ENCODE data around the gene HTRA3. TPM values are rescaled to one million over a fixed set of nuclear protein-coding genes. Genes with fewer than 3 reads are reported as not detected.

HTRA3 gene
- total RNA-seq, 2 experiments from 2014 or later = not detected

GRCh38 chr4:8238515-8239053, 31.0 kb upstream of the HTRA3 start:
- no TSS peak for BruUV-seq (replicated peaks)
- no peak overlapping the region for H3K27ac ChIP-seq (ENCODE audit: low read depth, low read length, poor library complexity, severe bottlenecking)
- ChIA-PET POLR2A (no interaction called here), CTCF (ENCODE audit: unreplicated experiment) (no interaction called here)
- no peaks in the 10 kb centered on the region for H3K36me3 ChIP-seq (ENCODE audit: insufficient read depth, low read length)
- TF ChIP-seq EZH2phosphoT487 (IDR thresholded peaks at IDR 0.05; ENCODE audit: borderline replicate concordance, low read depth, low read length) (no peak), CTCF (conservative IDR thresholded peaks at IDR 0.05; ENCODE audit: low read length) (peak; percentile 51)
- H4K20me1 ChIP-seq (ENCODE audit: insufficient read depth, low read length) = no peaks in the 10 kb centered on the region
- intact Hi-C loops (cut with micrococcal nuclease; ENCODE audit: unreplicated experiment) = loop anchor here (1.0 kb wide), 1 partner anchor 61 kb away; no protein-coding TSS in a partner anchor
- H3K4me2 ChIP-seq (ENCODE audit: low read length) = no peak overlapping the region
- H3K9me3 ChIP-seq (ENCODE audit: low read length) = no peaks in the 10 kb centered on the region
- DNase-seq (ENCODE audit: low spot score) = peak; percentile 37
- no peak overlapping the region for H3K4me3 ChIP-seq (ENCODE audit: low read depth, low read length, poor library complexity, severe bottlenecking)
- no peaks in the 10 kb centered on the region for H3K79me2 ChIP-seq (ENCODE audit: insufficient read depth, low read depth, low read length)
- peaks cover 10% of the 10 kb centered on the region for H3K4me1 ChIP-seq (ENCODE audit: insufficient read depth, low read length, poor library complexity, severe bottlenecking)
- H3K9me2 ChIP-seq (ENCODE audit: insufficient read depth, low read length) = no peaks in the 10 kb centered on the region
- no peak overlapping the region for H2AFZ ChIP-seq (ENCODE audit: low read length)

- no peak overlapping the region for H2AFZ ChIP-seq (ENCODE audit: low read length)
- no peak overlapping the region for H3K4me3 ChIP-seq (ENCODE audit: low read depth, low read length, poor library complexity, severe bottlenecking)
- BruUV-seq (replicated peaks) = no TSS peak
- no peaks in the 10 kb centered on the region for H3K36me3 ChIP-seq (ENCODE audit: insufficient read depth, low read length)
- no peaks in the 10 kb centered on the region for H4K20me1 ChIP-seq (ENCODE audit: insufficient read depth, low read length)
- peaks cover 10% of the 10 kb centered on the region for H3K4me1 ChIP-seq (ENCODE audit: insufficient read depth, low read length, poor library complexity, severe bottlenecking)
- H3K9me2 ChIP-seq (ENCODE audit: insufficient read depth, low read length) = no peaks in the 10 kb centered on the region
- no peaks in the 10 kb centered on the region for H3K9me3 ChIP-seq (ENCODE audit: low read length)
- POLR2A ChIA-PET = no interaction called here
- H3K4me2 ChIP-seq (ENCODE audit: low read length) = no peak overlapping the region
- no peak overlapping the region for H3K27ac ChIP-seq (ENCODE audit: low read depth, low read length, poor library complexity, severe bottlenecking)
- intact Hi-C loops (cut with micrococcal nuclease; ENCODE audit: unreplicated experiment) = no loop called here
- CTCF ChIA-PET (ENCODE audit: unreplicated experiment) = no interaction called here
- TF ChIP-seq EZH2phosphoT487 (IDR thresholded peaks at IDR 0.05; ENCODE audit: borderline replicate concordance, low read depth, low read length) (no peak), CTCF (conservative IDR thresholded peaks at IDR 0.05; ENCODE audit: low read length) (no peak)
- DNase-seq (ENCODE audit: low spot score) = no peak
- no peaks in the 10 kb centered on the region for H3K79me2 ChIP-seq (ENCODE audit: insufficient read depth, low read depth, low read length)
Observed at GRCh38 chr4:8239226-8239625, 30.3 kb upstream of the HTRA3 start.

- TF ChIP-seq EZH2phosphoT487 (IDR thresholded peaks at IDR 0.05; ENCODE audit: borderline replicate concordance, low read depth, low read length) (no peak), CTCF (conservative IDR thresholded peaks at IDR 0.05; ENCODE audit: low read length) (no peak)
- Histone ChIP-seq H4K20me1 (ENCODE audit: insufficient read depth, low read length) (no peaks in the 10 kb centered on the region), H3K36me3 (ENCODE audit: insufficient read depth, low read length) (no peaks in the 10 kb centered on the region), H3K27ac (ENCODE audit: low read depth, low read length, poor library complexity, severe bottlenecking) (no peak overlapping the region), H3K4me2 (ENCODE audit: low read length) (no peak overlapping the region), H2AFZ (ENCODE audit: low read length) (no peak overlapping the region), H3K4me3 (ENCODE audit: low read depth, low read length, poor library complexity, severe bottlenecking) (no peak overlapping the region), H3K4me1 (ENCODE audit: insufficient read depth, low read length, poor library complexity, severe bottlenecking) (peaks cover 10% of the 10 kb centered on the region), H3K79me2 (ENCODE audit: insufficient read depth, low read depth, low read length) (no peaks in the 10 kb centered on the region), H3K9me2 (ENCODE audit: insufficient read depth, low read length) (no peaks in the 10 kb centered on the region), H3K9me3 (ENCODE audit: low read length) (no peaks in the 10 kb centered on the region)
- intact Hi-C loops (cut with micrococcal nuclease; ENCODE audit: unreplicated experiment) = no loop called here
- no peak for DNase-seq (ENCODE audit: low spot score)
- ChIA-PET POLR2A (no interaction called here), CTCF (ENCODE audit: unreplicated experiment) (no interaction called here)
- no TSS peak for BruUV-seq (replicated peaks)
Observed at GRCh38 chr4:8239661-8240060, 29.9 kb upstream of the HTRA3 start.
